ENCODE measurements around the gene CHSY3. TPM values are rescaled to one million over a fixed set of nuclear protein-coding genes. Genes with fewer than 3 reads are reported as not detected.
A peak's percentile ranks its signal among the peaks of the same experiment; 100 is the strongest.

The CHSY3 gene
- polyA plus RNA-seq, 1 experiment = 0.67 TPM

DNA sequence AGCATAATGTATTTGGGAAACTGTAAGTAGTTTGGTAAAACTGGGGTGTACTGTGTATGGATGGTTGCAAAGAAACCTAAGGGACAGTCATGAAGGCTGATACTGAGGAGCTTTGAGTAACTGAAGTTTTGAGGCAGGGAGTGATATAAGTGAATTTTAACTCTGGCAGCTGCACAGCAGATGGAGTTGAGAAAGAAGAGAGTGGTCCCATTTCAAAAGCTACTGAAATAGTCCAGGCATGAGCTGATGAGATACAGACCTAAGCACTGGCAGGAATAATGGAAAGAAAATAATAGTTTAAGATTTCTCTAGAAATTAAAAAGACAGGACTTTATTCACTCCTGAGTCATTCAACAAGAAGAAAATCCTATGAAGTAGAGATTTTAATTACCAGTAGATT, 232.0 kb downstream of the CHSY3 start:
- Histone ChIP-seq H3K9me3 (ENCODE audit: control insufficient read depth, insufficient read depth, low read length) (no peaks in the 10 kb centered on the region), H3K27ac (ENCODE audit: low read depth, low read length) (no peak overlapping the region), H3K27me3 (ENCODE audit: control insufficient read depth, insufficient read depth, low read length) (no peaks in the 10 kb centered on the region), H3K4me3 (ENCODE audit: low read depth, low read length) (no peak overlapping the region)
- TF ChIP-seq, protein P1, sequence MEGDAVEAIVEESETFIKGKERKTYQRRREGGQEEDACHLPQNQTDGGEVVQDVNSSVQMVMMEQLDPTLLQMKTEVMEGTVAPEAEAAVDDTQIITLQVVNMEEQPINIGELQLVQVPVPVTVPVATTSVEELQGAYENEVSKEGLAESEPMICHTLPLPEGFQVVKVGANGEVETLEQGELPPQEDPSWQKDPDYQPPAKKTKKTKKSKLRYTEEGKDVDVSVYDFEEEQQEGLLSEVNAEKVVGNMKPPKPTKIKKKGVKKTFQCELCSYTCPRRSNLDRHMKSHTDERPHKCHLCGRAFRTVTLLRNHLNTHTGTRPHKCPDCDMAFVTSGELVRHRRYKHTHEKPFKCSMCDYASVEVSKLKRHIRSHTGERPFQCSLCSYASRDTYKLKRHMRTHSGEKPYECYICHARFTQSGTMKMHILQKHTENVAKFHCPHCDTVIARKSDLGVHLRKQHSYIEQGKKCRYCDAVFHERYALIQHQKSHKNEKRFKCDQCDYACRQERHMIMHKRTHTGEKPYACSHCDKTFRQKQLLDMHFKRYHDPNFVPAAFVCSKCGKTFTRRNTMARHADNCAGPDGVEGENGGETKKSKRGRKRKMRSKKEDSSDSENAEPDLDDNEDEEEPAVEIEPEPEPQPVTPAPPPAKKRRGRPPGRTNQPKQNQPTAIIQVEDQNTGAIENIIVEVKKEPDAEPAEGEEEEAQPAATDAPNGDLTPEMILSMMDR (IDR thresholded peaks at IDR 0.05; ENCODE audit: low read depth, low read length) = no peak
- CTCF ChIA-PET = interaction anchor here (2.0 to 2.6 kb wide), 2 partner anchors 27 to 236 kb away, joined by 10 to 14 read pairs; no protein-coding TSS in a partner anchor
- POLR2A ChIA-PET = no interaction called here
- no peak for DNase-seq (ENCODE audit: low read depth, low spot score)

DNA sequence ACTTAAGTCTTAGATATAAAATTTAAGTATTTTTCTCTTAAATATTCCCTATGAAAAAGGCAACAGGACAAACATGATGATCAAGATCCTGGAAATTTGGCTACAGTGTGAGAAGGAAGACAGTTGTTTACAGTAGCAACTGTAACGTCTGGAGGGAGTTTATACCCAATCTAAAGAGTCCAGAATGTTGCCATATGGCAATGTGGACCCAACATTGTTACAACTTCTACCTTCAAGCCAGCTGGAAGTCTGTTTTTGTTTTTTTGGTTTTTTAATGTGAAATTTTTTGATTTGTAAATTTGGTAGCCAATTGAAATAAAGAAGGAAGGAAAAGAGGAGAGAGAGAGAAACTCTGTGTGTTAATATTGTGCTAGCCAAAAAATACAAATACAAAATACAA, 233.4 kb downstream of the CHSY3 start:
- no peak for DNase-seq (ENCODE audit: low read depth, low spot score)
- ChIA-PET POLR2A (no interaction called here), CTCF (interaction anchor here (1.1 to 2.3 kb wide), 2 partner anchors 27 to 366 kb away, joined by 3 to 14 read pairs; no protein-coding TSS in a partner anchor)
- TF ChIP-seq, protein P1 (IDR thresholded peaks at IDR 0.05; ENCODE audit: low read depth, low read length) = no peak
- Histone ChIP-seq H3K27ac (ENCODE audit: low read depth, low read length) (no peak overlapping the region), H3K27me3 (ENCODE audit: control insufficient read depth, insufficient read depth, low read length) (no peaks in the 10 kb centered on the region), H3K9me3 (ENCODE audit: control insufficient read depth, insufficient read depth, low read length) (no peaks in the 10 kb centered on the region), H3K4me3 (ENCODE audit: low read depth, low read length) (no peak overlapping the region)

DNA sequence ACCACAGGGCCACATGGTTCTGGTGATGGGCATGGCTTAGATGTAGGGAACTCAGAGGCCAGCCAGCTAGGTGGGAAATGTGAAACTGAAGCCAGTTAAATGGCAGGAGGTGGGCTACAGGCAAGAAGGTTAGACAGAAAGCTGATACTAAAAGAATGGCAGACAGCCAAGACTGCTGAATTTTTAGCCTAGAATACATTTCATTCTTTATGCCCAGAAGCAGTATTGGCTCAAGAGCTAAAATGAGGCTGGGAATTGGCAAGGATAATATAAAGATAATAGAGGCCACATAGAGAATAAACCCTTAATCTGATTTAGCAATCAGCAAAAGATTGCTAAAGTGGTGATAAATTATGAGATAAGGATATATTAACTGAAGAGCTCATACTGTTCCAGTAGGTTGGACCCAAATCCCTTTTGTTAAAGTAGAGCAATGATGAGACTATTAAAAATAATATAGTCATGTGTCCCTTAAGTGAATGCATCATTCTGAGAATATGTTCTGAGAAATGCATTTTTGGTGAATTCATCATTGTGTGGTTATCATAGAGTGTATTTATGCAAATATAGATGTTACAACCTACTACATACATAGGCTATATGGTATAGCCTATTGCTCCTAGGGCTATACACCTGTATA, 234.3 kb downstream of the CHSY3 start:
- no peak overlapping the region for H3K27ac ChIP-seq (ENCODE audit: low read depth, low read length)
- CTCF ChIA-PET = interaction anchor here (1.6 to 5.0 kb wide), 4 partner anchors 28 to 370 kb away, joined by 4 to 58 read pairs (median 28); partner anchors contain the start of gene CHSY3

DNA sequence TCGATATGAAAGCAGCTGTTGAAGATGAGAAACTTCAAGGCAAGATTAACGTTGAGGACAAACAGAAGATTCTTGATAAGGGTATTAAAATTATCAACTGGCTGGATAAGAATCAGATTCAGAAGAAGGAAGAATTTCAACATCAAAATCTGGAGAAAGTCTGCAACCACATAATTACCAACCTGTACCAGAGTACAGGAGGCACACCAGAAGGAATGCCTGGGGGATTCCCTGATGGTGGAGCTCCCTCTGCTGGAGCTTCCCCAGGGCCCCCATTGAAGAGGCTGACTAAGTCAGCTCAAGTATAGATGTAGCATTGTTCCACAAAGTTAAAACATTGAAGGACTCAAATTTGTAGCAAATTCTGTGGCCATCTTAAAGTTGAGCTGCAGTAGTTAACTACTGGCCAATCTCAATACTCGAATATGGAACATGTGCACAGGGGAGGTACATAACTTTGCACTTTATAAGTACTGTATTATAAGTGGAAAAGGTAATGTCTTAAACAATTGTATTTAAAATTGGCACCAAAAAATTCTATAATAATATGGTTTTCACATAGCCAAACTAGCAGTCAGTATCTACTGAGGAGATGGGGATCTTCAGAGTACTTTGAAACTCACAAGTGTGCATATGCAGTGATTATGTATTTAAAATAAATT, 237.5 kb downstream of the CHSY3 start:
- H3K27ac ChIP-seq (ENCODE audit: low read depth, low read length) = no peak overlapping the region
- TF ChIP-seq, protein P1 (IDR thresholded peaks at IDR 0.05; ENCODE audit: low read depth, low read length) = peak; percentile 88
- no peak overlapping the region for H3K4me3 ChIP-seq (ENCODE audit: low read depth, low read length)
- ChIA-PET POLR2A (no interaction called here), CTCF (interaction anchor here (0.6 to 5.0 kb wide), 25 partner anchors 10 to 370 kb away, joined by 3 to 58 read pairs (median 4); partner anchors contain the start of gene CHSY3)
- H3K9me3 ChIP-seq (ENCODE audit: control insufficient read depth, insufficient read depth, low read length) = no peaks in the 10 kb centered on the region
- no peaks in the 10 kb centered on the region for H3K27me3 ChIP-seq (ENCODE audit: control insufficient read depth, insufficient read depth, low read length)
- DNase-seq (ENCODE audit: low read depth, low spot score) = peak; percentile 10

More for the DNA sequence above, 234.3 kb downstream of the CHSY3 start:
- Histone ChIP-seq H3K27me3 (ENCODE audit: control insufficient read depth, insufficient read depth, low read length) (no peaks in the 10 kb centered on the region), H3K9me3 (ENCODE audit: control insufficient read depth, insufficient read depth, low read length) (no peaks in the 10 kb centered on the region), H3K4me3 (ENCODE audit: low read depth, low read length) (no peak overlapping the region)
- TF ChIP-seq, protein P1 (IDR thresholded peaks at IDR 0.05; ENCODE audit: low read depth, low read length) = no peak
- no peak for DNase-seq (ENCODE audit: low read depth, low spot score)
- POLR2A ChIA-PET = no interaction called here

DNA sequence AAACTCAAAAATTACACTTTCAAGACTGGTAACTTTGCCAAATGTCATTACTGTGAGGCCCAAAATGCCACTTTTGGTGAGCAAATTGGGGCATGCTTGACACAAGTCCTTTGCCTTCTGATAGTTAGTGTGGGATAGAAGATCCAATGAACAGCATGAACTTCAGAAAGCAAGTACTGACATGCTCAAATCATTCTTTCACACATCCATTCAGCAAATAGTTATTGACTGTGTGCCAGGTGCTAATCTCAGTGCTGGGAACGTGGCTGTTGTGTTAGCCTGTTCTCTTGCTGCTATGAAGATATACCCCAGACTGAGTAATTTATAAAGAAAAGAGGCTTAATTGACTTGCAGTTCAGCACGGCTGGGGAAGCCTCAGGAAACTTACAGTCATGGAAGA, 247.0 kb downstream of the CHSY3 start:
- Histone ChIP-seq H3K27me3 (ENCODE audit: control insufficient read depth, insufficient read depth, low read length) (no peaks in the 10 kb centered on the region), H3K4me3 (ENCODE audit: low read depth, low read length) (no peak overlapping the region), H3K27ac (ENCODE audit: low read depth, low read length) (no peak overlapping the region), H3K9me3 (ENCODE audit: control insufficient read depth, insufficient read depth, low read length) (no peaks in the 10 kb centered on the region)
- POLR2A ChIA-PET = no interaction called here
- CTCF ChIA-PET = no interaction called here
- TF ChIP-seq, protein P1 (IDR thresholded peaks at IDR 0.05; ENCODE audit: low read depth, low read length) = no peak
- no peak for DNase-seq (ENCODE audit: low read depth, low spot score)
